GM12865 (cell line): ENCODE data around the gene PMVK.

Experiments
- DNase-seq: peaks from one replicate; pipeline ENCODE4 v3.0.0; 2010; ENCODE audit warnings: low read depth
- H3K4me3 ChIP-seq: 2 replicates; pipeline ENCODE4 v1.5.1; 2011; ENCODE audit warnings: mild to moderate bottlenecking, low read depth, low read length, control low read depth
- CTCF ChIP-seq: IDR thresholded peaks from 2 replicates; pipeline ENCODE4 v1.5.1; 2011; ENCODE audit warnings: low read length, control low read depth, low read depth, inconsistent platforms; ENCODE audit not compliant: insufficient read depth; ENCODE audit errors: missing control alignments

PMVK gene

GRCh38 chr1:154945962-154946850 is 9.7 kb upstream of the PMVK start:
- no peak overlapping the region for H3K4me3 ChIP-seq
- DNase-seq, result no peak
- no peak for TF ChIP-seq CTCF

- no peak for DNase-seq
- no peak for TF ChIP-seq CTCF
- H3K4me3 ChIP-seq, result no peak overlapping the region
Observed at GRCh38 chr1:154945160-154945961, 8.8 kb upstream of the PMVK start.

GRCh38 chr1:154944401-154945159 is 8.1 kb upstream of the PMVK start:
- TF ChIP-seq CTCF, result no peak
- H3K4me3 ChIP-seq, result peak overlapping the region; percentile 93
- peak; percentile 50 for DNase-seq

- peak; percentile 71 for DNase-seq
- H3K4me3 ChIP-seq, result peak overlapping the region; percentile 93
- TF ChIP-seq CTCF, result peak; percentile 88
Observed at GRCh38 chr1:154943649-154944400, 7.3 kb upstream of the PMVK start.

GRCh38 chr1:154941333-154942013 is 5.0 kb upstream of the PMVK start:
- DNase-seq, result peak; percentile 57

More at GRCh38 chr1:154941333-154942013, 5.0 kb upstream of the PMVK start:
- TF ChIP-seq CTCF, result no peak
- H3K4me3 ChIP-seq, result peak overlapping the region; percentile 93
